GM19438 (cell line): ENCODE data around the gene ERO1B.
A peak's percentile ranks its signal among the peaks of the same experiment; 100 is the strongest.

Experiments
- ATAC-seq: cut with Tn5 transposase; IDR thresholded peaks from one replicate; pipeline ENCODE4 v1.9.1; 2021; ENCODE audit warnings: low read depth; ENCODE audit not compliant: unreplicated experiment

The ERO1B gene

DNA sequence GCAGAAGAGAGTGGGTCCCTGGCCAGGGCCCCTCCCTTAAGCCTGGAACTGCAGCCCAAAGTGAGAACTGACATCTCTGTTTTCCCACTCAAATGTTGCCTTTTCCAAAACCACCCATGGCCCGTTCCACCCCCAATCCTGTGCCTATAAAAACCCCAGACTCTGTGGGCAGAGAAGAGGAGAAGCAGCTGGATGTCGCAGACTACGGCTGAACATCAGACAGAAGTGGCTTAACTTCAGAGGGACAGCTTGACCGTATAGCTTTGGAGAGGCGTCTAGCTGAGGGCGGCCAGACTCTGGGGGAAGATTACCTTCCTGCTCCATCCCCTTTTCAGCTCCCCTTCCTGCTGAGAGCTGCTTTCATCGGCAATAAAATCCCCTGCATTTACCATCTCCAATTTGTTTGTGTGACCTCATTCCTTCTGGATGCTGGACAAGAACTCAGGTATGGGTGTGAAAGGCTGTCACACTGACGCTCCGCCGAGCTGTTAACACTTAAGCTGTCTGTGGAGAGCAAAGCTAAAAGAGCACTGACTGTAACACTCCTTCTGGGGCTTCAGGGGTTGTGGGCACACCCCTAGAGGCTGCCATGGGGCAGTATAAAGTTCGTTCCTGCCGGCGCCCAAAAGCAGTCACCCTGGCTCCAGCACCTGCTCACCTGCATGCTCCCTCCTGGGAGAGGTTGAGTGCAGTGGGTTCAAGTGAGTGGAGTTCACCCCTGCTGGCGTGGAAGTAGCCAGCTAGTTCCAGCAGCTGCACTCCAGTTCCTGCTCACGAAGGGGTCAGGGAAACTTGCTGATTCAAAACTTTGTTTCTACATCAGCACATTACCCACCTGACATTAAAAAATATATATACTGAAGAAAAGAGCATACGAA, 19.6 kb upstream of the ERO1B start:
- ATAC-seq: no peak

DNA sequence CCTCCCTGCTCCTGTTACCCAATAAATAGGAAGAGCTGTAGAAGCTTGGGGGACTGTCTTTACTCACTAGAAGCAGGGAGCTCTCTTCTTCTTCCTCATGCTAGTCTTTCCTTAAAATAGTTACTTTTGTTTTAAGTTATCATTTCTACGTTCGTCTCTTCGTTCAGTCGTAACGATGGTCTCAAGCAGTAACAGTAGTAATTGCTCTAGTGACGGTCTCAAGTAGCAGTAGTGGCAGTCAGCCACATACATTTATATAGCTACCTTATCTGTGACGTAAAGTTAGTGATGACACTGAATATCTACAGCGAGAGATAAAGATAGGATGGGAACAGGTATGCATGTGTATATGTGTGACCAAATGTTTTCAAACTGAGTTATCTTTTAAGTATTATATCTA, 15.4 kb upstream of the ERO1B start:
- no peak for ATAC-seq

DNA sequence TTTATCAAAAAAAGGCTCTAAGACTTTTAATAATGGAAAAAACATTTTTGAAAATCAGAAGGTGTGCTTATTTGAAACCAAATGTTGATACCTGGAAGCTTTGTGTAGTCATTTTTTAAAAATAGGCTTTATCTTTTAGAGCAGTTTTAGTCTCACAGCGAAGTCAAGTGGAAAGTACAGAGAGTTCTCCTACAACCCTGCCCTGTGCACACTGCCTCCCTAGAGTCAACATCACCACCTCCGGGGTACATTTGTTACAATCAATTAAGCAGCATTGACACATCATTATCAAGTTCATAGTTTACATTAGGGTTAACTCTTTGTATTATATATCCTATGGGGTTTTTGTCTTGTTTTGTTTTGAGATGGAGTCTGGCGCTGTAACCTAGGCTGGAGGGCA, 10.7 kb upstream of the ERO1B start:
- no peak for ATAC-seq

DNA sequence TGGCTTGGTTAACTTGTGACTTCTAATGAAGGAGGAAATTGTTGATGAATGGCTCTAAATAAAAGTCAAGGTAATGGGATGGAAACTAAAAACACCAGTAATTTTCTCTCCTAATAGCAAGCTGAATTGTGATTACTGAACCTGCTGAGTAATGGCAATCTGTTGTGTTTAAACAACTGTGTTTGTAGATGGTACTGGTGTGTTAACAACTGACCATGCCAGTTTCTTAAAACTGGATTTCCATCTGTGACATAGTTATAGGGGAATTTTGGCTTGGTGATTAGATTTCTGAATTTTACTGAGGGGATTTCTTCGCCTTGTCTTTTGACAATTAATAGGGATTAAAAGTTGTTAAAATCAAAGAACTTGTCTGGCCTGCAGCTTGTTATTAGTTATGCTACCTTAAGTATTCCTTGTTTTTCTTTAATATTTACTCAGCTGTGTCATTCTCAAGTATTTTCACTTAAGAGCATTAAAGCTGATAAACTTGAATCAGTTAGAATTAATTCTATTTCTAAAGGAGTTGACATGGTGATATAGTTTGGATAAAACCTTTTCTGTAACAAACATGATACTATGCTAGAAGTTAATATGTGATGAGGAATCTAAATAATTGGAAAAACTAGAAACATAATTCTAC, 7.9 kb upstream of the ERO1B start:
- ATAC-seq: no peak

DNA sequence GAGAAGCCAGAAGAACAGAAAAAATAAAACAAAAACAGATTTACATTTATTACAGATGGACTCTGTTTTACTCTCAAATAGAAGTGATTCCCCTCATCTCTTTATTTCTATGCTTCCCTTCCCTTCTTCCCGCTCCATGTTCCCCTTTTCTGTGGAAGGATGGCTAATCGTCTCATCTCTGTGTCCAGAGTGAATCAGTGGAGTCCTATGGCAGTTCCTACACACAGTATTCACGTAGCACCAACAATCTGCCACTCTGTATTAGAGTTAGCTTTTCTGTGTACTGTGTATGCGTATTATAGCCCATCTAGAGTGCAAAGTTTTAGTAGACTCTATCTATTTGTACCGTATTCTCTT, 6.8 kb upstream of the ERO1B start:
- no peak for ATAC-seq

DNA sequence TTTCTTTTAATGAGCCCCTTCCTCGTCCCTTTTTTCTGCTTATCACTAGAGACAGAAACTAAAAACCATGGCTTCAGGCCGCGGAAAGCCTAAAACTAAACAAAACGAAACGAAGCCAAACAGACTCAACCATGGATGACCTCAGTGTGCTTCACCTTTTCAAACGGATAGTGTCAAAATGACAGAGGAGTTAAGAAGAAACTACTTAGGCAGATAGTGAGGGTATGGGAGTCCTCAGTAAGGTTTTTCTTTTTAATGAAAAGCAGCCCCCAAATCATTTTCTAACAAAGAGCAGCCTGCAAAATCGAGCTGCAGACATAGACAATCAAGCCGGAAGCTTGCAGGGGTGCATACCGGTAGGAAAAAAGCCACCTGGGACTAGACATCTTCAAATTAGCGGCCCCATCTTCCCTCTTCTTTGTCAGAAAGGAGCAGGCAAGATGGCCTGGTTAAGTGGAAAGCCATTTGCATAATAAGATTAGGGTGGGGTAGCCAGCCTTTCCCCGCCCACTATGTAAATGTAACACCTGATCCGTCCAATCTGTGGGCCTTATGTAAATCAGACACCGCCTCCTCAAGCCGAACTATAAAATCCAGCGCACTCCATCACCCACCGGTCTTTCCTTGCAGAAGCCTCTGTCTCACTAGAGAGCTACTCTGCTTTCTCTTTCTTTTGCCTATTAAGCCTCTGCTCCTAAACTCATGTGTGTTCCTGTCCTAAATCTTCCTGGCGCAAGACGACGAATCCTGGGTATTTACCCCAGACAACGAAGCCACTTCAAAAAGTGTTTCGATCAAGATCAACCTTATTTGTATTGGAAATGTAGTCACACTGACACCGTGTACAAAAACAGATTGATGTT, 6.2 kb upstream of the ERO1B start:
- no peak for ATAC-seq

DNA sequence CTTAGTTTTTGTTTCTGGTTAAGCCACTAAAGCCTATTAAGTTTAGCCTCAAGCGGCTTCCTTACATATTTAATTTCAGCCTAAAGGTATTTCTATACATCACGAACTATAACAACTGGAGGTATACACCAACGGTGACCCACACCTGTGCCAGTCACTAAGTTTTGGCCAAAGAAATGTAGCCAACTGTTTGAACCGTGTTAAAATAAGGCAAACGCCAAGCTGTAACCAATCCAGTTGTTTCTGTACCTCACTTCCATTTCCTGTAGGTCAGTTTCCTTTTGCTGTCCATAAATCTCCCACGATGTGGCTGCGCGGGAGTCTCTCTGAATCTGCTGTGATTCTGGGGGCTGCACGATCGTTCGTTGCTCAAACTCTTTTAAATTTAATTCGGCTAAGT, 5.6 kb upstream of the ERO1B start:
- no peak for ATAC-seq

DNA sequence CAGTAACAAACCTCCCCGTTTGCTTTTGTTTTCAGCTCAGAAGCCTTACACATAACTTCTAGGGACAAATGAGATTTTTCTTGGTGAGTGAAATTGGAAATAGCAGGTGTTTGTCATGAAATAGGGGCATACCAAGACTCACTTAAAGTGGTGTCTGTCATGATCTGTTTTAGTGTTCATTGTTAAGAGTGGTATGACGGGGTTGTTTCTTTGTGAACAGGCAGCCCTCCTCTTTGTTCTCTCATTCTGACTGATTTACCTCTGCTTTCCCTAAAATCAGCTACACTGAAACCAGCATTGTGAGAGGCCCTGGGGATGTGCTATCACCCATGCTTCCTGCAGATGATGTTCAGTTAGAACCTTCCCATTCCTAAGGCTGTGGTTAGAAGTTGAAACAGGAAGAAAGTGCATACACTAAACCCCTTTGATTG, 2.5 kb upstream of the ERO1B start:
- peak; percentile 35 for ATAC-seq

DNA sequence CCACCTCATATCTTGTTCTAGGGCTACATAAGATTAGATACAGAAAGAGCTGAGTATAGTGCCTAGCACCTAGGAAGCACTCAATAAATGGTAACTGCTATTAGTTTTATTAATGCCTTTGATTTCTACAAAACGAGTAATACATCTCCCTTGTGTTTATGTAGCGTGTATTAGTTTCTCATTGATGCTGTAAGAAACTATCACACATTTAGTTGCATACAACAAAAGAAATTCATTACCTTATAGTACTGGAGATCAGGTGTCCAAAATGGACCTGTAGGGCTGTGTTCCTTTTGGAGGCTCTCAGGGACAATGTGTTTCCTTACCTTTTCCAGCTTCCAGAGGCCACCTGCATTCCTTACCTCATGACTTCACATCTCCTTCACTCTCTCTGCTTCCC, 961 bp upstream of the ERO1B start:
- ATAC-seq: no peak

DNA sequence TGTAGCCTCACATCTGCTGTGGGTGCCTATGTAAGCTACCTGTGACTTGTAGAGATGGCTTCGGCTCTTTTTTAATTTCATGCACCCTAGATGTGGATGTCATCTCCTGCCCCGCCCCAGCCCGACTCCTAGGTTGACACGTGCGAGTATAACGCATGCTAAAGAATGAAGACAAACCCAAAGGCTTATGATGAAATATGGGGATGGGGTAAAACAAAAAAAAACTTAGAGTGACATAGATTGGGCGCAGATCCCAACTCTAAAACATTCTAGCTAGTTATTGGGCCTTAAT, 613 bp upstream of the ERO1B start:
- peak; percentile 9 for ATAC-seq

DNA sequence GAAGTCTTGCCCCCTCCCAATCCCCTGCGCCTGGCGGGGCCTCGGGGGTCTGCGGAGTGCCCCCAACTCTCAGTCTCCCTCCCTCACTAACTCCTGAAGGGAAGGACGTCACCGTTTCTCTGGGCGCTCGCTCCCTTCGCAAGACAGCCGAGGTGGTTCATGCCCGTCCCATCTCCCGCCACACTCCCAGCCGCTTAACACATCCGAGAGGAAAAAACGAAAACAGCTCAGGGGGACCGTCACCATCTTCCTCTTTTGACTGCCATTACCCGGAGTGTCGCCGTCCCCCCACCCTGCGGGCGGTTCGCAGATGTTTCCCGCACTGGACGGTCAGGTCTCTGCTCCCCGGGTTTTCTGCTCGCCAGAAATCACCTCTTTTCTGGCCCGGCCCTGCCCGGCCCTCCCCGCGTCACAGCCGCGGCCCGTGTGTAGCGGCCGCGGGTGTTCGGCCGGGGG, 532 bp downstream of the ERO1B start:
- peak; percentile 11 for ATAC-seq

DNA sequence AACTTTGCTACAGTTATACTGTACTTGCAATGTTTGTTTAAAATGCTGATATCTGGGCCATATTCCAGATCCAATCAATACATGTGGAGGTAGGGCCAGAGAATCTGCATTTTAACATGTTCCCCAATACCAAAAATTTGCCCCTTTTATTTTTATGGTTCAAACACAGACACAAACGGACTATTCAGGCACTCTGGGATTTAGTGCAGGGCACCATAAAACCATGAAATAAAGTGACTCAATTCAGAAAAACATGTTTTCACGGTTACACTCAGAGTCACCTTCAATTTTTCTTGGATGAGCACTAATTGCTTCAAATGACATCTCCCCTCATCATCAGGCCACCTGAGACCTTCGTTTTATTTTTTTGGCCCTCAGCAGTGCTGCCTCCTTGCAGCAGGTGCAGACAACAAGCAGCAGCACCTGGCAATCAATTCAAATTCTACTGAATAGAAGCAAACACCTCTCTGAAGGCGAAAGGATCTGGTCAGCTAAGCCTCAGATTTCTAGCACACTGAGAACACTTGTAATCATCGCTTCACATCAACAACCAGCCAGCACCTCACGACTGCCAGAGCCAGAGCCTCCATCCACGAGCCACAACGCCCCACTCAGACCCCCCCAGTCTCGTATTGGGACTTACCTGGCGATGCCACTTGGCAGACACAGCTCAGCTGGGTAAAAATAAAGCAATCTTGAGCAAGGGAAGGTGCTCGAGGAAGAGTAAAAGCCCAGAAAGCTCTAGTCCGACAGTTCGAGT, 1.1 kb downstream of the ERO1B start:
- no peak for ATAC-seq

DNA sequence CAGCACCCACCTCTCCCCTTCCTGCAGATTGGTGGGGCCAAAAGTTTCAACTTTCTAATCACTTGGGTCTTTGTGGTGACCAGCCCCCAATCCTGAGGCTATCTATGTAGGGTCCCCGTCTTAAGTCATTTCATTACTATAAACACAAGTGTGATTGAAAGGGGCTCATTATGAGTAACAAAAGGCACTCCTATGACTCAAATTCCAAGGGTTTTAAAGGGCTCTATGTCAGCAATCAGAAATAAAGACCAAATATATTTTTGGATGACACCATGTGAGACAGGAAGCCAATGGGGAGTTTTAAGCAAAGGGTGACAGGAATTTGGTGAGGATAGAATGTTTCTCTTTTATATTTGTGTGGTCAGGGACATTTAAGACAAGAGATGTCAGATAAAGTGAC, 6.2 kb downstream of the ERO1B start:
- no peak for ATAC-seq

DNA sequence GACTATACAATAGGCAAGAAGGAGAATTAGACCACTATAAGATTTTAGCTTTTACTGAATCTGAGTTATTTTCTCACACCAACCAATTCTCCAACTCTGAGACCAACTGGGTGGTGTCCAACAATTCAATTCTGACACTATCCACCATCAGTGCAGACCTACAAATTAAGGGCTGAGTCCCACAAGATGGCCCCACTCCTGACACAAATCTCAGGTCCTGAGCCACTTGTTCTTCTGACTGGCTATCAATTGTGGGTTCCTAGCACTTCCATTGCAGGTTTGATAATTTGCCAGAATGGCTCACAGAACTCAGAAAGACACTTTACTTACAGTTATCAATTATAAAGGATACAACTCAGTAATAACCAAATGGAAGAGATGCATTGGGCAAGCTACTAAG, 6.7 kb downstream of the ERO1B start:
- no peak for ATAC-seq

DNA sequence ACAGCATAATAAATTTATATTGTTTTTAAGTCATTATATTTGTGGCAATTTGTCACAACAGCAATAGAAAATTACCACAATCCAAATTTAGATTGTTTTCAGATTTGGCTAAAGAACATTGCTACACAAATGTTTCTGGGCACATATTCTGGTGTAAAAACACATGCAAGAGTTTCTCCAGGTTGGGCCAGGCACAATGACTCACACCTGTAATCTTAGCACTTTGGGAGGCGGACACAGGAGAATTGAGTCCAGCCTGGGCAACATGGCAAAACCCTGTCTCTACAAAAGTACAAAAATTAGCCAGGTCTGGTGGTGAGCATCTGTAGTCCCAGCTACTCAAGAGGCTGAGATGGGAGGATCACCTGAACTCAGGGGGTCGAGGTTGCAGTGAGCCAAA, 8.4 kb downstream of the ERO1B start:
- no peak for ATAC-seq

DNA sequence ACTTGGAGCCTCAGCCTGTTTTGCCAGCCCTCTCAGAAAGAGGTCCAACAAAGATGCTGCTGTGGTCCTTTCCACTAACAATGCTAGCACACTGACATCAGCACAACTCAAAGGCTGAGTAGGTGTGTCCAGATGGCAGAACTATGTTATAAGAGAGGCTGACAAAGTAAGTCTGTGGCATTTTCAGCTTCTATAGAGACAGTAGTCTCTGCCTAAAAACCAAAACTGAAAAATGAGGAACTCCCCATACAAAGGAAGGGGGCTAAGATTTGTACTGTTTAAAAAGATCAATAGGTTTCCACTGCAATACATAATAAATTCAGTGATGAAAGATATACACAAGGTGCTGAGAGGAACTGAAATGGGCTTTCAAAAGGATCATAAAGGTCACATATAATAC, 12.3 kb downstream of the ERO1B start:
- no peak for ATAC-seq

DNA sequence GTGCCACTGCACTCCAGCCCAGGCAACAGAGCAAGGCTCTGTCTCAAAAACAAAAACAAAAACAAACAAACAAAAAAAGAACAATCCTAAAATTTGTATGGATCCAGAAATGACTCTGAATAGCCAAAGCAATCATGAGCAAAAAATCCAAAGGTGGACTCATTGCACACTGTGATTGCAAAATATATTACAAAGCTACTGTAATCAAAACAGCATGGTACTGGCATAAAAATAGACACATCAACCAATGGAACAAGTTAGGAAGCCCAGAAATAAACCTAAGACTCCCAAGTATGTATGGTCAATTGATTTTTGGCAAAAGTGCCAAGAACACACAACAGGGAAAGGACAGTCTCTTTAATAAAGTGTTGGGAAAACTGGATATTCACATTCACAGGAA, 19.9 kb downstream of the ERO1B start:
- ATAC-seq: no peak

DNA sequence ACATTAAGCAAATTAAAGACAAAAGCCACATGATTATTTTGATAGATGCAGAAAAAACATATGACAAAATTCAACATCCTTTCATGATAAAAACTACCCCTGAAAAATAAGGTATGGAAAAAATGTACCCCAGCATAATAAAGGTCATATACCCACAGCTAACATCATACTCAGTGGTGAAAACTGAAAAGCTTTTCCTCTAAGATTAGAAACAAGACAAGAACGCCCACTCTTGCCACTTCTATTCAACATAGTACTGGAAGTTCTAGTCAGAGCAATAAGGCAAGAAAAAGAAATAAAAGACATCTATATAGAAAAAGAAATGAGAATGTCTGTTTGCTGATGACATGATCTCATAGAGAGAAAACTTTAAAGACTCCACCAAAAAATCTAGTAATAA, 20.7 kb downstream of the ERO1B start:
- ATAC-seq: no peak

DNA sequence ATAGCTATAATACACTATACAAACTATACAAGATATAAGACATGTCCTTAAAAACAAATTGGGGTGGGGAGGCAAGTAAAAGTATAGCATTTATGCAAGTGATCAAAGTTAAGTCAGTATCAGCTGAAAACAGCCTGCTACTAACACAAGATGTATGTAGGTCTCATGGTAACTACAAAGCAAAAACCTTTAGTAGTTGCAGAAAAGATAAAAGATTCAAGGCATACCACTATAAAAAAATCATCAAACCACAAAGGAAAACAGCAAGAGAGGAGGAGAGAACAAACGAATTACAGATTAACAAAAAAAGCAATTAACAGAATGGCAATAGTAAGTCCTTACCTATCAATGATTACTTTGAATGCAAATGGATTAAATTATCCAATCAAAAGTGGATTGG, 22.7 kb downstream of the ERO1B start:
- ATAC-seq: no peak

DNA sequence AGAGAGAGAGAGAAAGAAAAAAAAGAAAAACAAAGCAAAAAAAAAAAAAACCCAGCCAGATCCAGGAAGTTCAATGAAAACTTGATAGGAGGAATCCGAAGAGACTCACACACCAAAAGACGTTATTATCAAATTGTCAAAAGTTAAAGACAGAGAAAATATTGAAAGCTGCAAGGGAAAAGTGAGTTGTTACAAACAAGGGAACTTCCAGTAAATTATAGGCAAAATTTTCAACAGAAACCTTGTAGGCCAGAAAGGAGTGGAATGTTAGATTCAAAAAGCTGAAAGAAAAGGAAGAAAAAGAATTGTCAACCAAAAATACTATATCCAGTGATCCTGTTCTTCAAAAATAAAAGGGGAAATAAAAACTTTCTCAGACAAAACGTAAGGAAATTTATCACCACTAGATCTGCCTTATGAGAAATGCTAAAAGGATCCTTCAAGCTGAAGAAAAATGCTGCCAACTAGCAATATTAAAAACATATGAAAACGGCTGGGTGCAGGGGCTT, 23.6 kb downstream of the ERO1B start:
- no peak for ATAC-seq

DNA sequence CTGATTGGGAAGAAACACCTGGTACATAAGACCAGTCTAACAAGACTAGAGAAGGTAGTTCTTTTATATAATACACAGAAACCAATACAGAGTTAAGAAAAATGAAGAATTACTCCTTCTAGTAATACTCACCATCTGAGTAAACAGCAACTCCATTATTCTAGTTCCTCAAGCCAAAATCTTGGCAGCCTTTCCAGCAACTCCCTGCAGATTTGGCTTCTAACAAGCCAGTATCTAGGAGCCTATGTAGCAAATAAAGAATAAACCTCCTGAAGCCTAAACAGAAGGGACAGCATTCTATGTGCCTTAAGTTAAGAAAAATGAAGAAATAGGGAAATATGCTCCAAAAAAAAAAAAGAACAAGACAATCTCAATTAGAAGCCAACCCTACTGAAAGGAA, 24.5 kb downstream of the ERO1B start:
- no peak for ATAC-seq
